Lung (tissue), 12 donors: ENCODE data around the gene ABCF3. TPM values are rescaled to one million over a fixed set of nuclear protein-coding genes. Genes with fewer than 3 reads are reported as not detected.

Experiments
- ATAC-seq: fragments of 200-7000 bp; cut with Tn5 transposase; one replicate; pipeline ENCODE4 v1.9.1; 2020; ENCODE audit warnings: moderate number of reproducible peaks; ENCODE audit not compliant: insufficient read depth, low FRiP score
- DNase-seq, 3 donors: peaks; one replicate each; pipeline ENCODE4 v3.0.0-alpha.2; 2013 to 2017
- H3K27ac ChIP-seq, 2 donors: one replicate each; pipeline ENCODE4 v1.5.1; 2013; ENCODE audit warnings: mild to moderate bottlenecking in 2 of 2, moderate library complexity in 2 of 2, control low read depth in 1 of 2, inconsistent platforms in 1 of 2, low read depth in 1 of 2, low read length in 1 of 2
- H3K27me3 ChIP-seq, 3 donors: one replicate each; pipeline ENCODE4 v1.5.1; 2013; ENCODE audit warnings: low read length in 2 of 3; ENCODE audit not compliant: control insufficient read depth in 3 of 3, insufficient read depth in 3 of 3
- H3K36me3 ChIP-seq, 4 donors: one replicate each; pipeline ENCODE4 v1.5.1; 2013; ENCODE audit warnings: low read length in 4 of 4, mild to moderate bottlenecking in 1 of 4, moderate library complexity in 1 of 4; ENCODE audit not compliant: control insufficient read depth in 4 of 4, insufficient read depth in 4 of 4
- H3K4me1 ChIP-seq, 5 donors: one replicate each; pipeline ENCODE4 v1.5.1; 2013; ENCODE audit warnings: low read length in 5 of 5, mild to moderate bottlenecking in 2 of 5, moderate library complexity in 1 of 5; ENCODE audit not compliant: control insufficient read depth in 5 of 5, insufficient read depth in 5 of 5
- H3K4me3 ChIP-seq: one replicate; pipeline ENCODE4 v1.5.1; 2013; ENCODE audit warnings: mild to moderate bottlenecking, control low read depth, moderate library complexity
- H3K9ac ChIP-seq, 2 donors: one replicate each; pipeline ENCODE4 v1.5.1; 2013; ENCODE audit warnings: low read length in 2 of 2, control low read depth in 1 of 2; ENCODE audit not compliant: insufficient read depth in 1 of 2
- H3K9me3 ChIP-seq, 4 donors: one replicate each; pipeline ENCODE4 v1.5.1; 2013; ENCODE audit warnings: low read length in 3 of 4, mild to moderate bottlenecking in 1 of 4, moderate library complexity in 1 of 4; ENCODE audit not compliant: control insufficient read depth in 4 of 4, insufficient read depth in 3 of 4
- CTCF ChIP-seq: IDR thresholded peaks from 2 replicates; pipeline ENCODE4 v1.5.1; 2012; ENCODE audit warnings: mild to moderate bottlenecking; ENCODE audit errors: control extremely low read depth, extremely low read depth
- WGBS, 2 donors: extraction: QIAGEN DNeasy Blood & Tissue Kit; methylation state at CpG; one replicate each; pipeline ENCODE4 v1.1.7; 2013; 5-methylcytosine and 5-hydroxymethylcytosine counted together
- polyA plus RNA-seq, 2 donors: library from polyadenylated mRNA; stranded (reverse); fragments of 200-250 nt; gene quantifications; one replicate each; pipeline ENCODE4 v1.2.1, GENCODE V29; 2013
- total RNA-seq, 2 donors: library from RNA; depleted of rRNA in 1 of 2; stranded (reverse); fragments of >200 nt in 1 of 2; gene quantifications; one replicate each; pipeline ENCODE4 v1.2.1, GENCODE V29; 2014 to 2021
- donor health status: control.
- donor health status: control.
- donor health status: Bipolar disorder and iron deficiency.
- donor health status: healthy.
- donor health status: DM: yes; HTN: yes; CAD: no.

The ABCF3 gene
- total and polyA plus RNA-seq, 4 donors, result 44.7 to 81.8 (median 49.5) TPM

GRCh38 chr3:184165543-184165942 is 20.5 kb upstream of the ABCF3 start:
- no peak for TF ChIP-seq CTCF
- Histone ChIP-seq H3K27me3 (no peaks in the 10 kb centered on the region), H3K27ac (no peak overlapping the region), H3K4me3 (no peak overlapping the region), H3K4me1 (peaks cover 1 to 11% (median 5%) of the 10 kb centered on the region in 5 donors), H3K36me3 (peaks cover 31 to 57% (median 44%) of the 10 kb centered on the region in 4 donors), H3K9ac (no peak overlapping the region), H3K9me3 (no peaks in the 10 kb centered on the region)
- ATAC-seq (no peak), DNase-seq (no peak)
- WGBS, 2 donors, result 96 to 98% methylated on average over 3 of the region's 3 CpGs

GRCh38 chr3:184166671-184167070 is 19.3 kb upstream of the ABCF3 start:
- Histone ChIP-seq H3K27me3 (no peaks in the 10 kb centered on the region), H3K4me1 (peaks cover 0 to 3% (median 0%) of the 10 kb centered on the region in 5 donors), H3K9ac (no peak overlapping the region), H3K27ac (no peak overlapping the region), H3K9me3 (no peaks in the 10 kb centered on the region), H3K4me3 (no peak overlapping the region), H3K36me3 (peaks cover 40 to 65% (median 54%) of the 10 kb centered on the region in 4 donors)
- no peak for TF ChIP-seq CTCF
- 95 to 100% methylated on average over 6 of the region's 6 CpGs for WGBS, 2 donors
- no peak for DNase-seq
- no peak for ATAC-seq

DNA sequence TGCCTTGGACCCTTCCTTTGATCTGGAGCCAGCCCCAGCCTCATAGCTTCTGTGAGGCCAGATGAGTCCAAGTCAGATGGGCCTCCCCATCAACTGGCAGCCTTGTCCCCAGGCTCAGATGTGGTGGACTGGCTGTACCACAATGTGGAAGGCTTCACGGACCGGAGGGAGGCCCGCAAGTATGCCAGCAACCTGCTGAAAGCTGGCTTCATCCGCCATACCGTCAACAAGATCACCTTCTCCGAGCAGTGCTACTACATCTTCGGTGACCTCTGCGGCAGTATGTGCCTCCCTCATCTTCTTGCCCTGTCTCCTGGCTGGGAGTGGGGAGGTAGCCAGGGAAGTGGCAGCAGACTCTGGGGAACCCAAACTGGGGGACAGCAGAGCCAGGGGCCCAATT is 18.2 kb upstream of the ABCF3 start:
- no peak overlapping the region for H3K4me3 ChIP-seq
- H3K27ac ChIP-seq, result no peak overlapping the region
- WGBS, 2 donors, result 95 to 97% methylated on average over 8 of the region's 8 CpGs
- ATAC-seq, result no peak
- H3K4me1 ChIP-seq, result no peaks in the 10 kb centered on the region
- no peaks in the 10 kb centered on the region for H3K9me3 ChIP-seq
- H3K36me3 ChIP-seq, result peaks cover 40 to 69% (median 55%) of the 10 kb centered on the region in 4 donors
- no peak overlapping the region for H3K9ac ChIP-seq
- no peaks in the 10 kb centered on the region for H3K27me3 ChIP-seq
- no peak for DNase-seq
- no peak for TF ChIP-seq CTCF

GRCh38 chr3:184168363-184169120 is 17.5 kb upstream of the ABCF3 start:
- Histone ChIP-seq H3K9ac (no peak overlapping the region), H3K27me3 (no peaks in the 10 kb centered on the region), H3K27ac (no peak overlapping the region), H3K4me1 (no peaks in the 10 kb centered on the region), H3K36me3 (peaks cover 40 to 69% (median 56%) of the 10 kb centered on the region in 4 donors), H3K4me3 (no peak overlapping the region), H3K9me3 (no peaks in the 10 kb centered on the region)
- no peak for TF ChIP-seq CTCF
- ATAC-seq, result no peak
- no peak for DNase-seq
- WGBS, 2 donors, result 84 to 97% methylated on average over 9 of the region's 9 CpGs
